Measurements from ENCODE around the gene CRKL. TPM values are rescaled to one million over a fixed set of nuclear protein-coding genes. Genes with fewer than 3 reads are reported as not detected.

Gene CRKL
- total RNA-seq, 1 experiment from 2014 or later, result 87.7 TPM

DNA sequence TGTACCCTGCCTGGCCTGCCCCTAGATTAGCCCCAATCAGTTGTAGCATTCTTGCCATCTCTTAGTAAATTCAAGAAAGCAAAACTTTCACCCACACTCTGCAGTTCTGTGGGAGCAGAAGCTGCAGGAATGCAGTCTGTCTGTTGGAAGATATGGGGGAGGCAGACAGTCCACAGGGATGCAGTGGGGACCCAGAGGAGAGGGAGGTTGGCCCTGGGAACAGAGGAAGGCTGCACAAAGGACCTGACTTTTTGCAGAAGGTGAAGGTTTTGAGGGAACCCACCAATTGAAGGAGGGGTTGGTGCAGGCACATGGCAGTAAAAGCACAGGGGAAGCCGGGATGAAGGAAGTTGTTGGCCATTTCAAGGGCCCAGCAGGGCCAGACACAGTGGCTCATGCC is 41.9 kb upstream of the CRKL start:
- Histone ChIP-seq H3K27ac (ENCODE audit: low read depth, low read length) (no peak overlapping the region), H4K20me1 (ENCODE audit: insufficient read depth) (no peaks in the 10 kb centered on the region), H3K4me2 (ENCODE audit: low read length) (no peak overlapping the region), H3K79me2 (ENCODE audit: insufficient read depth, low read length) (no peaks in the 10 kb centered on the region), H3K9me2 (ENCODE audit: insufficient read depth) (no peaks in the 10 kb centered on the region), H2AFZ (ENCODE audit: low read depth, low read length, poor library complexity, severe bottlenecking) (no peak overlapping the region), H3K4me3 (replicated peaks in 1 of 2; ENCODE audit: low read depth in 1 of 2, low read length in 2 of 2) (no peak overlapping the region), H3K27me3 (ENCODE audit: insufficient read depth, low read length) (no peaks in the 10 kb centered on the region), H3K9ac (ENCODE audit: low read length) (no peak overlapping the region), H3K36me3 (ENCODE audit: control insufficient read depth in 1 of 2, insufficient read depth in 2 of 2, low read length in 2 of 2) (0 out of 4 replicates have a peak, but pooled peaks cover 0 to 2% of the 10 kb centered on the region in 2 experiments), H3K4me1 (ENCODE audit: control insufficient read depth in 1 of 2, insufficient read depth in 2 of 2, low read length in 2 of 2) (no peaks in the 10 kb centered on the region), H3K9me3 (ENCODE audit: control insufficient read depth in 1 of 2, insufficient read depth in 1 of 2, low read depth in 1 of 2, low read length in 2 of 2) (no peaks in the 10 kb centered on the region)
- CTCF ChIA-PET, result interaction anchor here (0.7 to 1.1 kb wide), 2 partner anchors 10 kb away, joined by 3 to 5 read pairs; no protein-coding TSS in a partner anchor
- intact Hi-C loops (cut with micrococcal nuclease), result no loop called here
- RAD21 ChIA-PET (ENCODE audit: low non-redundant PET in 1 of 2, low total read pairs in 2 of 2, uncharacterized antibody in 2 of 2, unreplicated experiment in 2 of 2), result no interaction called here
- ATAC-seq, result no peak
- no TSS peak for BruUV-seq (replicated peaks)
- no peak for DNase-seq (ENCODE audit: low read depth, low spot score)
- no peak for TF ChIP-seq ELF1 (IDR thresholded peaks at IDR 0.05; ENCODE audit: borderline replicate concordance, low read depth)
- no peak for TF ChIP-seq POLR2AphosphoS5 (IDR thresholded peaks at IDR 0.05; ENCODE audit: low read depth, low read length)
- POLR2A ChIA-PET, result no interaction called here

DNA sequence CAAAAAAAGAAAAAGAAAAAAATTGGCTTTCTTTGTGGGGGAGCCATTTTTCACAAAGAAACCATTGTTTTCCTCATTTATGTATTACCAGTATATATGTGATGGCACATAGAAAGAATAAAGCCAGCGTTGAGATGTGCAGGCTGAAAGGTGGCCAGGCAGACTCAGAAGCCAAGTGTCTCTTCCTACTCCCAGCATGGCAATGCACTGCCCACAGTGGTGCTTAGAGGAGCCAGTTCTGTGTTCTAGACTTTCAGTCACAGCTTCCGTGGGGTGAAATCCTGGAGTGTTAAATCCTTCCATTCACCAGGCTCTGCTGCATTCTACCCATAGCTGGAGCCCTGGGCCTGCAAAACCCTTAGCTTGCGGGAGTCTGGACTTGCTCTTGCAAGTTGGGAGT is 39.5 kb upstream of the CRKL start:
- Histone ChIP-seq H3K79me2 (ENCODE audit: insufficient read depth, low read length) (no peaks in the 10 kb centered on the region), H3K36me3 (ENCODE audit: control insufficient read depth in 1 of 2, insufficient read depth in 2 of 2, low read length in 2 of 2) (peaks cover 0 to 2% of the 10 kb centered on the region in 2 experiments; a peak in 2 of 4 replicates), H3K27me3 (ENCODE audit: insufficient read depth, low read length) (no peaks in the 10 kb centered on the region), H3K27ac (ENCODE audit: low read depth, low read length) (no peak overlapping the region), H4K20me1 (ENCODE audit: insufficient read depth) (no peaks in the 10 kb centered on the region), H3K4me3 (replicated peaks in 1 of 2; ENCODE audit: low read depth in 1 of 2, low read length in 2 of 2) (no peak overlapping the region), H3K9me2 (ENCODE audit: insufficient read depth) (no peaks in the 10 kb centered on the region), H3K4me2 (ENCODE audit: low read length) (no peak overlapping the region), H2AFZ (ENCODE audit: low read depth, low read length, poor library complexity, severe bottlenecking) (no peak overlapping the region), H3K4me1 (ENCODE audit: control insufficient read depth in 1 of 2, insufficient read depth in 2 of 2, low read length in 2 of 2) (peaks cover 0 to 11% of the 10 kb centered on the region in 2 experiments; a peak in 1 of 4 replicates), H3K9me3 (ENCODE audit: control insufficient read depth in 1 of 2, insufficient read depth in 1 of 2, low read depth in 1 of 2, low read length in 2 of 2) (no peaks in the 10 kb centered on the region), H3K9ac (ENCODE audit: low read length) (no peak overlapping the region)
- TF ChIP-seq FOSL1 (IDR thresholded peaks at IDR 0.05; ENCODE audit: low read depth) (no peak), CBX3 (IDR thresholded peaks at IDR 0.05; ENCODE audit: low read depth) (no peak), EZH2 (IDR thresholded peaks at IDR 0.05) (no peak), ZFX (IDR thresholded peaks at IDR 0.05) (no peak), EGR1 (IDR thresholded peaks at IDR 0.05; ENCODE audit: low read depth) (no peak), SP1 (IDR thresholded peaks at IDR 0.05; ENCODE audit: low read depth) (no peak), POLR2AphosphoS5 (IDR thresholded peaks at IDR 0.05; ENCODE audit: low read depth, low read length) (no peak)
- TF ChIP-seq, protein P1, sequence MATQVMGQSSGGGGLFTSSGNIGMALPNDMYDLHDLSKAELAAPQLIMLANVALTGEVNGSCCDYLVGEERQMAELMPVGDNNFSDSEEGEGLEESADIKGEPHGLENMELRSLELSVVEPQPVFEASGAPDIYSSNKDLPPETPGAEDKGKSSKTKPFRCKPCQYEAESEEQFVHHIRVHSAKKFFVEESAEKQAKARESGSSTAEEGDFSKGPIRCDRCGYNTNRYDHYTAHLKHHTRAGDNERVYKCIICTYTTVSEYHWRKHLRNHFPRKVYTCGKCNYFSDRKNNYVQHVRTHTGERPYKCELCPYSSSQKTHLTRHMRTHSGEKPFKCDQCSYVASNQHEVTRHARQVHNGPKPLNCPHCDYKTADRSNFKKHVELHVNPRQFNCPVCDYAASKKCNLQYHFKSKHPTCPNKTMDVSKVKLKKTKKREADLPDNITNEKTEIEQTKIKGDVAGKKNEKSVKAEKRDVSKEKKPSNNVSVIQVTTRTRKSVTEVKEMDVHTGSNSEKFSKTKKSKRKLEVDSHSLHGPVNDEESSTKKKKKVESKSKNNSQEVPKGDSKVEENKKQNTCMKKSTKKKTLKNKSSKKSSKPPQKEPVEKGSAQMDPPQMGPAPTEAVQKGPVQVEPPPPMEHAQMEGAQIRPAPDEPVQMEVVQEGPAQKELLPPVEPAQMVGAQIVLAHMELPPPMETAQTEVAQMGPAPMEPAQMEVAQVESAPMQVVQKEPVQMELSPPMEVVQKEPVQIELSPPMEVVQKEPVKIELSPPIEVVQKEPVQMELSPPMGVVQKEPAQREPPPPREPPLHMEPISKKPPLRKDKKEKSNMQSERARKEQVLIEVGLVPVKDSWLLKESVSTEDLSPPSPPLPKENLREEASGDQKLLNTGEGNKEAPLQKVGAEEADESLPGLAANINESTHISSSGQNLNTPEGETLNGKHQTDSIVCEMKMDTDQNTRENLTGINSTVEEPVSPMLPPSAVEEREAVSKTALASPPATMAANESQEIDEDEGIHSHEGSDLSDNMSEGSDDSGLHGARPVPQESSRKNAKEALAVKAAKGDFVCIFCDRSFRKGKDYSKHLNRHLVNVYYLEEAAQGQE (IDR thresholded peaks at IDR 0.05; ENCODE audit: low read depth), result no peak
- ATAC-seq, result no peak
- DNase-seq (ENCODE audit: low read depth, low spot score), result no peak
- CTCF ChIA-PET, result no interaction called here
- BruUV-seq (replicated peaks), result no TSS peak
- RAD21 ChIA-PET (ENCODE audit: low non-redundant PET in 1 of 2, low total read pairs in 2 of 2, uncharacterized antibody in 2 of 2, unreplicated experiment in 2 of 2), result no interaction called here
- POLR2A ChIA-PET, result no interaction called here
- intact Hi-C loops (cut with micrococcal nuclease), result no loop called here

Data from HCT116 (cell line).